ENCODE results near the gene DNAH7. TPM values are rescaled to one million over a fixed set of nuclear protein-coding genes. Genes with fewer than 3 reads are reported as not detected.

The DNAH7 gene
- total RNA-seq, 4 donors from 2014 or later, result 1.3 to 11.9 (median 2.4) TPM

- no peak for DNase-seq
- TF ChIP-seq POLR2A (IDR thresholded peaks at IDR 0.05) (no peak), CTCF (IDR thresholded peaks at IDR 0.05) (no peak)
- no peaks in the 10 kb centered on the region for H3K27me3 ChIP-seq
- no peaks in the 10 kb centered on the region for H3K4me1 ChIP-seq
- H3K4me3 ChIP-seq, result no peak overlapping the region
- no peak overlapping the region for H3K27ac ChIP-seq
- no peaks in the 10 kb centered on the region for H3K36me3 ChIP-seq
- no peaks in the 10 kb centered on the region for H3K9me3 ChIP-seq
These were observed 70.6 kb downstream of the DNAH7 start for GRCh38 chr2:195998070-195998469.

- no peak for TF ChIP-seq CTCF (IDR thresholded peaks at IDR 0.05)
- TF ChIP-seq POLR2A (IDR thresholded peaks at IDR 0.05), result no peak
- DNase-seq, result no peak
- Histone ChIP-seq H3K4me3 (no peak overlapping the region), H3K9me3 (no peaks in the 10 kb centered on the region), H3K27me3 (no peaks in the 10 kb centered on the region), H3K4me1 (no peaks in the 10 kb centered on the region), H3K27ac (no peak overlapping the region), H3K36me3 (no peaks in the 10 kb centered on the region)
These were observed 73.1 kb downstream of the DNAH7 start for GRCh38 chr2:195995499-195995898.

GRCh38 chr2:195993623-195994022 lies 75.0 kb downstream of the DNAH7 start:
- TF ChIP-seq CTCF (IDR thresholded peaks at IDR 0.05) (no peak), POLR2A (IDR thresholded peaks at IDR 0.05) (no peak)
- H3K36me3 ChIP-seq, result no peaks in the 10 kb centered on the region
- no peak overlapping the region for H3K4me3 ChIP-seq
- no peaks in the 10 kb centered on the region for H3K4me1 ChIP-seq
- no peaks in the 10 kb centered on the region for H3K9me3 ChIP-seq
- no peak for DNase-seq
- no peak overlapping the region for H3K27ac ChIP-seq
- no peaks in the 10 kb centered on the region for H3K27me3 ChIP-seq

GRCh38 chr2:195985741-195986140 lies 82.9 kb downstream of the DNAH7 start:
- no peak overlapping the region for H3K4me3 ChIP-seq
- no peak overlapping the region for H3K27ac ChIP-seq
- H3K4me1 ChIP-seq, result no peaks in the 10 kb centered on the region
- no peaks in the 10 kb centered on the region for H3K9me3 ChIP-seq
- H3K27me3 ChIP-seq, result no peaks in the 10 kb centered on the region
- TF ChIP-seq CTCF (IDR thresholded peaks at IDR 0.05), result no peak
- H3K36me3 ChIP-seq, result no peaks in the 10 kb centered on the region
- DNase-seq, result no peak

- no peak overlapping the region for H3K27ac ChIP-seq
- no peak for DNase-seq
- no peak for TF ChIP-seq CTCF (IDR thresholded peaks at IDR 0.05)
- TF ChIP-seq POLR2A (IDR thresholded peaks at IDR 0.05), result no peak
These were observed 83.5 kb downstream of the DNAH7 start for GRCh38 chr2:195984923-195985726.

More at GRCh38 chr2:195984923-195985726, 83.5 kb downstream of the DNAH7 start:
- Histone ChIP-seq H3K4me1 (no peaks in the 10 kb centered on the region), H3K9me3 (no peaks in the 10 kb centered on the region), H3K4me3 (no peak overlapping the region), H3K27me3 (no peaks in the 10 kb centered on the region), H3K36me3 (no peaks in the 10 kb centered on the region)
